HepG2 (cell line): ENCODE data around the gene NDOR1.

Source experiments
- ARNT ChIP-seq: fragments of 450-650 bp; IDR thresholded peaks from 2 replicates; pipeline ENCODE4 v1.6.1; 2017
- GABPA ChIP-seq, 2 experiments: IDR thresholded peaks; 2 replicates each; pipeline ENCODE4 v1.6.1; 2011 to 2016; ENCODE audit warnings: low read depth in 2 of 2, low read length in 1 of 2, missing biosample characterization in 1 of 2, missing genetic modification characterization in 1 of 2
- HES4 ChIP-seq: sonication (generic); formaldehyde crosslinking; IDR thresholded peaks from 2 replicates; pipeline ENCODE4 v1.9.0; 2021; ENCODE audit warnings: mild to moderate bottlenecking, missing genetic modification reagents, borderline replicate concordance
- IKZF1 ChIP-seq: fragments of 450-650 bp; IDR thresholded peaks from 2 replicates; pipeline ENCODE4 v1.7.1; 2016
- JUNB ChIP-seq: sonication (generic); formaldehyde crosslinking; IDR thresholded peaks from 2 replicates; pipeline ENCODE4 v1.8.0; 2022; ENCODE audit warnings: missing genetic modification reagents, mild to moderate bottlenecking, borderline replicate concordance
- POLR2AphosphoS5 ChIP-seq: IDR thresholded peaks from 2 replicates; pipeline ENCODE4 v1.6.1; 2012; ENCODE audit warnings: low read depth, low read length
- ZNF333 ChIP-seq: sonication (generic); formaldehyde crosslinking; IDR thresholded peaks from 2 replicates; pipeline ENCODE4 v1.4.0; 2020; ENCODE audit warnings: mild to moderate bottlenecking, missing genetic modification reagents, borderline replicate concordance
- ZNF766 ChIP-seq: sonication (generic); formaldehyde crosslinking; IDR thresholded peaks from 2 replicates; pipeline ENCODE4 v1.5.0; 2020; ENCODE audit warnings: missing genetic modification reagents, borderline replicate concordance
- TF ChIP-seq, protein P1 (sequence below): IDR thresholded peaks from 2 replicates; pipeline ENCODE4 v1.6.1; 2012; ENCODE audit warnings: low read length, improper control_type of control experiment
- TF ChIP-seq, protein P2 (sequence below): sonication (generic); formaldehyde crosslinking; IDR thresholded peaks from 2 replicates; pipeline ENCODE4 v1.8.1; 2023; ENCODE audit warnings: mild to moderate bottlenecking, missing genetic modification reagents
- TF ChIP-seq, protein P3 (sequence below): sonication (generic); formaldehyde crosslinking; IDR thresholded peaks from 2 replicates; pipeline ENCODE4 v1.5.0; 2020; ENCODE audit warnings: mild to moderate bottlenecking, missing genetic modification reagents, moderate library complexity
- TF ChIP-seq, protein P4 (sequence below): sonication (generic); formaldehyde crosslinking; IDR thresholded peaks from 2 replicates; pipeline ENCODE4 v1.8.0; 2022; ENCODE audit warnings: mild to moderate bottlenecking, missing genetic modification reagents, borderline replicate concordance
- TF ChIP-seq, protein P5 (sequence below), 2 experiments: sonication (generic) in 1 of 2; formaldehyde crosslinking in 1 of 2; IDR thresholded peaks; 2 replicates each; pipeline versions ENCODE4 v1.5.1 to v1.6.1; 2011 to 2020; ENCODE audit warnings: borderline replicate concordance in 1 of 2, low read depth in 1 of 2, low read length in 1 of 2, mild to moderate bottlenecking in 1 of 2, missing genetic modification reagents in 1 of 2, moderate library complexity in 1 of 2
- TF ChIP-seq, protein P6 (sequence below): sonication (generic); formaldehyde crosslinking; IDR thresholded peaks from 2 replicates; pipeline ENCODE4 v1.8.0; 2022; ENCODE audit warnings: missing genetic modification reagents, mild to moderate bottlenecking, inconsistent platforms, borderline replicate concordance

DNA sequence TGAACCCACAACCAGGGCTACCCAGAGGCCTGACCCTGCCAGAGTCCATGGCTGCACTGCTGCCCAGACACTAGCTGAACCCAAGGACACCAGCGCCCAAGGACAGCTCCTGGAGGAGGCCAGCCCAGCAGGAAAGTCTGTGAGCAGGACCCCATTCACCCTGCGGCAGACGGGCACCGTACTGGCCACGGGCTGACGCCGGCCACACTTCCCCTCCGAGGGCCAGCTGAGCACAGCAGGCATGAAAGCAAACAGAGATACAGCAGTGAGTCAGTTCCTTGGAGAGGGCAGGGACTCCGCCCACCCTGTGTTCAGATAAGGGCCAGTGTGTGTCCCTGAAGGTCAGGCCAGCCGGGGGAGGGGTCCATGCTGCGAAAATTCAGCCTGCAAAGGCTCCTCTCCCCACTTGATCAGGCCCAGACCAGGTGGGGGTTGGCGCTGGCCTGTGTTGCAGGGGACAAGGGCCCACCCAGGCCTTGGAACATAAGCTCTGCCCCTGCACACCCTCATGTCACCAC is 13.3 kb downstream of the NDOR1 start:
- no peak for TF ChIP-seq GABPA (IDR thresholded peaks at IDR 0.05; ENCODE audit: low read depth, low read length)
- TF ChIP-seq GABPA (CRISPR knock-in tag; IDR thresholded peaks at IDR 0.05; ENCODE audit: low read depth), result no peak
- TF ChIP-seq, protein P1, sequence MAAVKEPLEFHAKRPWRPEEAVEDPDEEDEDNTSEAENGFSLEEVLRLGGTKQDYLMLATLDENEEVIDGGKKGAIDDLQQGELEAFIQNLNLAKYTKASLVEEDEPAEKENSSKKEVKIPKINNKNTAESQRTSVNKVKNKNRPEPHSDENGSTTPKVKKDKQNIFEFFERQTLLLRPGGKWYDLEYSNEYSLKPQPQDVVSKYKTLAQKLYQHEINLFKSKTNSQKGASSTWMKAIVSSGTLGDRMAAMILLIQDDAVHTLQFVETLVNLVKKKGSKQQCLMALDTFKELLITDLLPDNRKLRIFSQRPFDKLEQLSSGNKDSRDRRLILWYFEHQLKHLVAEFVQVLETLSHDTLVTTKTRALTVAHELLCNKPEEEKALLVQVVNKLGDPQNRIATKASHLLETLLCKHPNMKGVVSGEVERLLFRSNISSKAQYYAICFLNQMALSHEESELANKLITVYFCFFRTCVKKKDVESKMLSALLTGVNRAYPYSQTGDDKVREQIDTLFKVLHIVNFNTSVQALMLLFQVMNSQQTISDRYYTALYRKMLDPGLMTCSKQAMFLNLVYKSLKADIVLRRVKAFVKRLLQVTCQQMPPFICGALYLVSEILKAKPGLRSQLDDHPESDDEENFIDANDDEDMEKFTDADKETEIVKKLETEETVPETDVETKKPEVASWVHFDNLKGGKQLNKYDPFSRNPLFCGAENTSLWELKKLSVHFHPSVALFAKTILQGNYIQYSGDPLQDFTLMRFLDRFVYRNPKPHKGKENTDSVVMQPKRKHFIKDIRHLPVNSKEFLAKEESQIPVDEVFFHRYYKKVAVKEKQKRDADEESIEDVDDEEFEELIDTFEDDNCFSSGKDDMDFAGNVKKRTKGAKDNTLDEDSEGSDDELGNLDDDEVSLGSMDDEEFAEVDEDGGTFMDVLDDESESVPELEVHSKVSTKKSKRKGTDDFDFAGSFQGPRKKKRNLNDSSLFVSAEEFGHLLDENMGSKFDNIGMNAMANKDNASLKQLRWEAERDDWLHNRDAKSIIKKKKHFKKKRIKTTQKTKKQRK, result no peak
- TF ChIP-seq, protein P2, sequence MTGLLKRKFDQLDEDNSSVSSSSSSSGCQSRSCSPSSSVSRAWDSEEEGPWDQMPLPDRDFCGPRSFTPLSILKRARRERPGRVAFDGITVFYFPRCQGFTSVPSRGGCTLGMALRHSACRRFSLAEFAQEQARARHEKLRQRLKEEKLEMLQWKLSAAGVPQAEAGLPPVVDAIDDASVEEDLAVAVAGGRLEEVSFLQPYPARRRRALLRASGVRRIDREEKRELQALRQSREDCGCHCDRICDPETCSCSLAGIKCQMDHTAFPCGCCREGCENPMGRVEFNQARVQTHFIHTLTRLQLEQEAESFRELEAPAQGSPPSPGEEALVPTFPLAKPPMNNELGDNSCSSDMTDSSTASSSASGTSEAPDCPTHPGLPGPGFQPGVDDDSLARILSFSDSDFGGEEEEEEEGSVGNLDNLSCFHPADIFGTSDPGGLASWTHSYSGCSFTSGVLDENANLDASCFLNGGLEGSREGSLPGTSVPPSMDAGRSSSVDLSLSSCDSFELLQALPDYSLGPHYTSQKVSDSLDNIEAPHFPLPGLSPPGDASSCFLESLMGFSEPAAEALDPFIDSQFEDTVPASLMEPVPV (CRISPR knock-in tag), result no peak; the same call in 1 of the 2 replicates
- TF ChIP-seq, protein P3, sequence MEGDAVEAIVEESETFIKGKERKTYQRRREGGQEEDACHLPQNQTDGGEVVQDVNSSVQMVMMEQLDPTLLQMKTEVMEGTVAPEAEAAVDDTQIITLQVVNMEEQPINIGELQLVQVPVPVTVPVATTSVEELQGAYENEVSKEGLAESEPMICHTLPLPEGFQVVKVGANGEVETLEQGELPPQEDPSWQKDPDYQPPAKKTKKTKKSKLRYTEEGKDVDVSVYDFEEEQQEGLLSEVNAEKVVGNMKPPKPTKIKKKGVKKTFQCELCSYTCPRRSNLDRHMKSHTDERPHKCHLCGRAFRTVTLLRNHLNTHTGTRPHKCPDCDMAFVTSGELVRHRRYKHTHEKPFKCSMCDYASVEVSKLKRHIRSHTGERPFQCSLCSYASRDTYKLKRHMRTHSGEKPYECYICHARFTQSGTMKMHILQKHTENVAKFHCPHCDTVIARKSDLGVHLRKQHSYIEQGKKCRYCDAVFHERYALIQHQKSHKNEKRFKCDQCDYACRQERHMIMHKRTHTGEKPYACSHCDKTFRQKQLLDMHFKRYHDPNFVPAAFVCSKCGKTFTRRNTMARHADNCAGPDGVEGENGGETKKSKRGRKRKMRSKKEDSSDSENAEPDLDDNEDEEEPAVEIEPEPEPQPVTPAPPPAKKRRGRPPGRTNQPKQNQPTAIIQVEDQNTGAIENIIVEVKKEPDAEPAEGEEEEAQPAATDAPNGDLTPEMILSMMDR (CRISPR knock-in tag), result 0 out of 2 replicates have a peak, but pooled peaks have one; percentile 3
- no peak for TF ChIP-seq IKZF1
- TF ChIP-seq, protein P4, sequence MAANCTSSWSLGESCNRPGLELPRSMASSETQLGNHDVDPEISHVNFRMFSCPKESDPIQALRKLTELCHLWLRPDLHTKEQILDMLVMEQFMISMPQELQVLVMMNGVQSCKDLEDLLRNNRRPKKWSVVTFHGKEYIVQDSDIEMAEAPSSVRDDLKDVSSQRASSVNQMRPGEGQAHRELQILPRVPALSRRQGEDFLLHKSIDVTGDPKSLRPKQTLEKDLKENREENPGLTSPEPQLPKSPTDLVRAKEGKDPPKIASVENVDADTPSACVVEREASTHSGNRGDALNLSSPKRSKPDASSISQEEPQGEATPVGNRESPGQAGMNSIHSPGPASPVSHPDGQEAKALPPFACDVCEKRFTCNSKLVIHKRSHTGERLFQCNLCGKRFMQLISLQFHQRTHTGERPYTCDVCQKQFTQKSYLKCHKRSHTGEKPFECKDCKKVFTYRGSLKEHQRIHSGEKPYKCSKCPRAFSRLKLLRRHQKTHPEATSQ (CRISPR knock-in tag), result no peak
- TF ChIP-seq POLR2AphosphoS5, result peak; percentile 55
- no peak for TF ChIP-seq ZNF766 (CRISPR knock-in tag)
- TF ChIP-seq, protein P5, sequence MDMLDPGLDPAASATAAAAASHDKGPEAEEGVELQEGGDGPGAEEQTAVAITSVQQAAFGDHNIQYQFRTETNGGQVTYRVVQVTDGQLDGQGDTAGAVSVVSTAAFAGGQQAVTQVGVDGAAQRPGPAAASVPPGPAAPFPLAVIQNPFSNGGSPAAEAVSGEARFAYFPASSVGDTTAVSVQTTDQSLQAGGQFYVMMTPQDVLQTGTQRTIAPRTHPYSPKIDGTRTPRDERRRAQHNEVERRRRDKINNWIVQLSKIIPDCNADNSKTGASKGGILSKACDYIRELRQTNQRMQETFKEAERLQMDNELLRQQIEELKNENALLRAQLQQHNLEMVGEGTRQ (IDR thresholded peaks at IDR 0.05; ENCODE audit: low read depth, low read length), result no peak
- TF ChIP-seq, protein P5 (CRISPR knock-in tag; IDR thresholded peaks at IDR 0.05; ENCODE audit: borderline replicate concordance), result no peak
- no peak for TF ChIP-seq HES4 (CRISPR knock-in tag)
- no peak for TF ChIP-seq ARNT
- no peak for TF ChIP-seq ZNF333 (CRISPR knock-in tag)
- TF ChIP-seq, protein P6, sequence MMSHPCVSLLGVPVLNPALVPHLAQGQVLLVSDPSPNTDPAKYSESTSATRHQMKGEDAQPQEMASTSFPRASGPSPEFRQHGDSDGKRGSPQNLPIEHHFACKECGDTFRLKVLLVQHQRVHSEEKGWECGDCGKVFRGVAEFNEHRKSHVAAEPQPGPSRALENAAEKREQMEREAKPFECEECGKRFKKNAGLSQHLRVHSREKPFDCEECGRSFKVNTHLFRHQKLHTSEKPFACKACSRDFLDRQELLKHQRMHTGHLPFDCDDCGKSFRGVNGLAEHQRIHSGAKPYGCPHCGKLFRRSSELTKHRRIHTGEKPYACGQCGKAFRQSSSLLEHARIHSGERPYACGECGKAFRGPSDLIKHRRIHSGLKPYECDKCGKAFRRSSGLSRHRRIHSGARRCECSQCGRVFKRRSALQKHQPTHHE (CRISPR knock-in tag), result no peak
- peak; percentile 86 for TF ChIP-seq JUNB
